ENCODE measurements around the gene GLI1. TPM values are rescaled to one million over a fixed set of nuclear protein-coding genes. Genes with fewer than 3 reads are reported as not detected.
A peak's percentile ranks its signal among the peaks of the same experiment; 100 is the strongest.

GLI1 gene
- total and polyA plus RNA-seq, 2 of the 13 experiments (the other 11 are each of a cell fraction or from before 2014, with no cell fraction given): 0.09 to 0.20 TPM

DNA sequence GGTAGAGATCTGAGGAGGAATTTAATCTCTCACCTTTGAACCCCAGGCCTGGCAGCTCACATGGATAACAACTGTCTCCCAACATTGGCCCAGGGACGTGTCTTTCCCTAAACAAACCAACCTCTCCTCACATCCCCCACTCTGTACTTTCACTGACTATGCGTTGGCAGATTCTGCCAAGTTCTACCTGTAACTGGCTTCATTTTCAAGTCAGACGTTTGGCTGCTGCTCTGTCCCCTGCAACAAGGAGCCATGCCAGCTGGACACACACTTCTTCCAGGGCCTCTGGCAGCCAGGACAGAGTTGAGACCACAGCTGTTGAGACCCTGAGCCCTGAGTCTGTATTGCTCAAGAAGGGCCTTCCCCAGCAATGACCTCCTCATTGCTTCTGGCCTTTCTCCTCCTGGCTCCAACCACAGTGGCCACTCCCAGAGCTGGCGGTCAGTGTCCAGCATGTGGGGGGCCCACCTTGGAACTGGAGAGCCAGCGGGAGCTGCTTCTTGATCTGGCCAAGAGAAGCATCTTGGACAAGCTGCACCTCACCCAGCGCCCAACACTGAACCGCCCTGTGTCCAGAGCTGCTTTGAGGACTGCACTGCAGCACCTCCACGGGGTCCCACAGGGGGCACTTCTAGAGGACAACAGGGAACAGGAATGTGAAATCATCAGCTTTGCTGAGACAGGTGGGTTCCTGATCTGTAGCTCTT is 24.9 kb upstream of the GLI1 start, which contains the start of gene INHBC (continued):
- no peak for TF ChIP-seq ZNF512B (CRISPR knock-in tag; IDR thresholded peaks at IDR 0.05; ENCODE audit: borderline replicate concordance)
- TF ChIP-seq ZNF468 (CRISPR knock-in tag; IDR thresholded peaks at IDR 0.05): no peak
- TF ChIP-seq SETDB1 (CRISPR knock-in tag; IDR thresholded peaks at IDR 0.05; ENCODE audit: borderline replicate concordance): no peak
- TF ChIP-seq, protein P1, sequence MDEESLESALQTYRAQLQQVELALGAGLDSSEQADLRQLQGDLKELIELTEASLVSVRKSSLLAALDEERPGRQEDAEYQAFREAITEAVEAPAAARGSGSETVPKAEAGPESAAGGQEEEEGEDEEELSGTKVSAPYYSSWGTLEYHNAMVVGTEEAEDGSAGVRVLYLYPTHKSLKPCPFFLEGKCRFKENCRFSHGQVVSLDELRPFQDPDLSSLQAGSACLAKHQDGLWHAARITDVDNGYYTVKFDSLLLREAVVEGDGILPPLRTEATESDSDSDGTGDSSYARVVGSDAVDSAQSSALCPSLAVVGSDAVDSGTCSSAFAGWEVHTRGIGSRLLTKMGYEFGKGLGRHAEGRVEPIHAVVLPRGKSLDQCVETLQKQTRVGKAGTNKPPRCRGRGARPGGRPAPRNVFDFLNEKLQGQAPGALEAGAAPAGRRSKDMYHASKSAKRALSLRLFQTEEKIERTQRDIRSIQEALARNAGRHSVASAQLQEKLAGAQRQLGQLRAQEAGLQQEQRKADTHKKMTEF (CRISPR knock-in tag; IDR thresholded peaks at IDR 0.05): no peak
- TF ChIP-seq CREB1 (IDR thresholded peaks at IDR 0.05): no peak
- TF ChIP-seq CREB1 (CRISPR knock-in tag; IDR thresholded peaks at IDR 0.05): no peak
- peak; percentile 59 for TF ChIP-seq CEBPG (CRISPR knock-in tag; IDR thresholded peaks at IDR 0.05)
- TF ChIP-seq HNRNPH1 (optimal IDR thresholded peaks at IDR 0.05; ENCODE audit: low read depth, low read length): no peak
- no peak for TF ChIP-seq ZNF44 (CRISPR knock-in tag; IDR thresholded peaks at IDR 0.05)
- TF ChIP-seq FOXC1 (CRISPR knock-in tag; IDR thresholded peaks at IDR 0.05; ENCODE audit: borderline replicate concordance): 0 out of 2 replicates have a peak, but pooled peaks have one; percentile 50
- TF ChIP-seq FOXA1 (IDR thresholded peaks at IDR 0.05): no peak
- TF ChIP-seq FOXA1 (CRISPR knock-in tag; IDR thresholded peaks at IDR 0.05): no peak
- no peak for TF ChIP-seq SIN3A (IDR thresholded peaks at IDR 0.05; ENCODE audit: borderline replicate concordance, low read depth, low read length)
- no peak for TF ChIP-seq ZNF235 (CRISPR knock-in tag; IDR thresholded peaks at IDR 0.05; ENCODE audit: borderline replicate concordance)
- peak; percentile 53; the same call in 1 of the 2 replicates for TF ChIP-seq ESRRA (CRISPR knock-in tag; IDR thresholded peaks at IDR 0.05; ENCODE audit: low read depth)
- TF ChIP-seq ZNF484 (CRISPR knock-in tag; IDR thresholded peaks at IDR 0.05; ENCODE audit: borderline replicate concordance, low read depth): no peak
- no peak for TF ChIP-seq MTA3 (CRISPR knock-in tag; IDR thresholded peaks at IDR 0.05)
- TF ChIP-seq CREB3 (CRISPR knock-in tag; IDR thresholded peaks at IDR 0.05): no peak
- TF ChIP-seq SUZ12 (IDR thresholded peaks at IDR 0.05; ENCODE audit: low read depth, low read length): no peak
- TF ChIP-seq ZBTB14 (CRISPR knock-in tag; IDR thresholded peaks at IDR 0.05): no peak
- TF ChIP-seq PHF21A (CRISPR knock-in tag; IDR thresholded peaks at IDR 0.05): peak; percentile 36; the same call in 1 of the 2 replicates
- TF ChIP-seq HES4 (CRISPR knock-in tag; IDR thresholded peaks at IDR 0.05; ENCODE audit: borderline replicate concordance): no peak
- no peak for TF ChIP-seq ZNF362 (CRISPR knock-in tag; IDR thresholded peaks at IDR 0.05; ENCODE audit: borderline replicate concordance)
- TF ChIP-seq KLF16 (CRISPR knock-in tag; IDR thresholded peaks at IDR 0.05): no peak

All from HepG2 (cell line).